ENCODE measurements around the gene SHF. TPM values are rescaled to one million over a fixed set of nuclear protein-coding genes. Genes with fewer than 3 reads are reported as not detected.

Gene SHF
- total RNA-seq, 1 donor from 2014 or later: 32.2 TPM

- H3K36me3 ChIP-seq: no peaks in the 10 kb centered on the region
These were observed 15.9 kb downstream of the SHF start for GRCh38 chr15:45171912-45172311.

GRCh38 chr15:45169608-45170480, 17.9 kb downstream of the SHF start:
- Histone ChIP-seq H3K9me3 (ENCODE audit: low read depth) (no peaks in the 10 kb centered on the region), H3F3A (ENCODE audit: low read depth) (peaks cover 29% of the 10 kb centered on the region), H3K9ac (no peak overlapping the region), H3K27me3 (no peaks in the 10 kb centered on the region), H3K79me2 (ENCODE audit: low read depth) (no peaks in the 10 kb centered on the region), H2AFZ (replicated peaks) (no peak overlapping the region), H3K4me2 (no peak overlapping the region), H3K4me3 (no peak overlapping the region), H4K20me1 (ENCODE audit: low read depth) (peaks cover 64% of the 10 kb centered on the region), H3K27ac (no peak overlapping the region), H3K4me1 (peaks cover 14% of the 10 kb centered on the region), H3K36me3 (no peaks in the 10 kb centered on the region)
- H3K4me1 Mint-ChIP-seq: peaks cover 9% of the 10 kb centered on the region
- DNase-seq (ENCODE audit: low spot score): no peak
- H3K27me3 Mint-ChIP-seq (ENCODE audit: insufficient read depth, low read depth): peaks cover 4% of the 10 kb centered on the region
- no peak overlapping the region for H3K27ac Mint-ChIP-seq
- H3K9me3 Mint-ChIP-seq: no peaks in the 10 kb centered on the region
- TF ChIP-seq, protein P1, sequence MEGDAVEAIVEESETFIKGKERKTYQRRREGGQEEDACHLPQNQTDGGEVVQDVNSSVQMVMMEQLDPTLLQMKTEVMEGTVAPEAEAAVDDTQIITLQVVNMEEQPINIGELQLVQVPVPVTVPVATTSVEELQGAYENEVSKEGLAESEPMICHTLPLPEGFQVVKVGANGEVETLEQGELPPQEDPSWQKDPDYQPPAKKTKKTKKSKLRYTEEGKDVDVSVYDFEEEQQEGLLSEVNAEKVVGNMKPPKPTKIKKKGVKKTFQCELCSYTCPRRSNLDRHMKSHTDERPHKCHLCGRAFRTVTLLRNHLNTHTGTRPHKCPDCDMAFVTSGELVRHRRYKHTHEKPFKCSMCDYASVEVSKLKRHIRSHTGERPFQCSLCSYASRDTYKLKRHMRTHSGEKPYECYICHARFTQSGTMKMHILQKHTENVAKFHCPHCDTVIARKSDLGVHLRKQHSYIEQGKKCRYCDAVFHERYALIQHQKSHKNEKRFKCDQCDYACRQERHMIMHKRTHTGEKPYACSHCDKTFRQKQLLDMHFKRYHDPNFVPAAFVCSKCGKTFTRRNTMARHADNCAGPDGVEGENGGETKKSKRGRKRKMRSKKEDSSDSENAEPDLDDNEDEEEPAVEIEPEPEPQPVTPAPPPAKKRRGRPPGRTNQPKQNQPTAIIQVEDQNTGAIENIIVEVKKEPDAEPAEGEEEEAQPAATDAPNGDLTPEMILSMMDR (IDR thresholded peaks at IDR 0.05): no peak
- TF ChIP-seq EZH2 (IDR thresholded peaks at IDR 0.05) (no peak), EZH2phosphoT487 (IDR thresholded peaks at IDR 0.05) (no peak)
- H3K4me3 Mint-ChIP-seq: no peak overlapping the region
- H3K36me3 Mint-ChIP-seq: peaks cover 17% of the 10 kb centered on the region

More at GRCh38 chr15:45171912-45172311, 15.9 kb downstream of the SHF start:
- Mint-ChIP-seq H3K9me3 (no peaks in the 10 kb centered on the region), H3K4me3 (no peak overlapping the region), H3K27ac (no peak overlapping the region), H3K36me3 (peaks cover 28% of the 10 kb centered on the region), H3K27me3 (ENCODE audit: insufficient read depth, low read depth) (peaks cover 3% of the 10 kb centered on the region), H3K4me1 (peaks cover 6% of the 10 kb centered on the region)
- Histone ChIP-seq H3F3A (ENCODE audit: low read depth) (peaks cover 14% of the 10 kb centered on the region), H3K79me2 (ENCODE audit: low read depth) (peaks cover 6% of the 10 kb centered on the region), H3K27me3 (no peaks in the 10 kb centered on the region), H3K9ac (no peak overlapping the region), H2AFZ (replicated peaks) (no peak overlapping the region), H3K27ac (no peak overlapping the region), H3K4me1 (peaks cover 7% of the 10 kb centered on the region), H3K9me3 (ENCODE audit: low read depth) (no peaks in the 10 kb centered on the region), H3K4me3 (no peak overlapping the region), H3K4me2 (no peak overlapping the region), H4K20me1 (ENCODE audit: low read depth) (peaks cover 84% of the 10 kb centered on the region)
- no peak for DNase-seq (ENCODE audit: low spot score)
- TF ChIP-seq, protein P1 (IDR thresholded peaks at IDR 0.05): no peak
- TF ChIP-seq EZH2 (IDR thresholded peaks at IDR 0.05): no peak

- no peaks in the 10 kb centered on the region for H3K36me3 ChIP-seq
- Mint-ChIP-seq H3K27ac (no peak overlapping the region), H3K9me3 (no peaks in the 10 kb centered on the region), H3K36me3 (peaks cover 14% of the 10 kb centered on the region), H3K27me3 (ENCODE audit: insufficient read depth, low read depth) (peaks cover 4% of the 10 kb centered on the region), H3K4me1 (peaks cover 9% of the 10 kb centered on the region), H3K4me3 (peak overlapping the region; percentile 36)
- no peak overlapping the region for H3K4me3 ChIP-seq
- H3K4me2 ChIP-seq: no peak overlapping the region
- H3K79me2 ChIP-seq (ENCODE audit: low read depth): no peaks in the 10 kb centered on the region
- no peak overlapping the region for H3K9ac ChIP-seq
- peaks cover 14% of the 10 kb centered on the region for H3K4me1 ChIP-seq
- no peaks in the 10 kb centered on the region for H3K9me3 ChIP-seq (ENCODE audit: low read depth)
- DNase-seq (ENCODE audit: low spot score): no peak
- peaks cover 55% of the 10 kb centered on the region for H4K20me1 ChIP-seq (ENCODE audit: low read depth)
- no peaks in the 10 kb centered on the region for H3K27me3 ChIP-seq
- no peak overlapping the region for H2AFZ ChIP-seq (replicated peaks)
- peaks cover 29% of the 10 kb centered on the region for H3F3A ChIP-seq (ENCODE audit: low read depth)
- no peak overlapping the region for H3K27ac ChIP-seq
- no peak for TF ChIP-seq EZH2 (IDR thresholded peaks at IDR 0.05)
- TF ChIP-seq, protein P1 (IDR thresholded peaks at IDR 0.05): no peak
- no peak for TF ChIP-seq EZH2phosphoT487 (IDR thresholded peaks at IDR 0.05)
These were observed 18.8 kb downstream of the SHF start for GRCh38 chr15:45168751-45169551.
